ENCODE results near the gene PHF13. TPM values are rescaled to one million over a fixed set of nuclear protein-coding genes. Genes with fewer than 3 reads are reported as not detected.

PHF13 gene
- total and polyA plus RNA-seq, 9 of the 15 experiments (the other 6 are each of a cell fraction or from before 2014, with no cell fraction given), result 1.8 to 36.1 (median 11.7) TPM

DNA sequence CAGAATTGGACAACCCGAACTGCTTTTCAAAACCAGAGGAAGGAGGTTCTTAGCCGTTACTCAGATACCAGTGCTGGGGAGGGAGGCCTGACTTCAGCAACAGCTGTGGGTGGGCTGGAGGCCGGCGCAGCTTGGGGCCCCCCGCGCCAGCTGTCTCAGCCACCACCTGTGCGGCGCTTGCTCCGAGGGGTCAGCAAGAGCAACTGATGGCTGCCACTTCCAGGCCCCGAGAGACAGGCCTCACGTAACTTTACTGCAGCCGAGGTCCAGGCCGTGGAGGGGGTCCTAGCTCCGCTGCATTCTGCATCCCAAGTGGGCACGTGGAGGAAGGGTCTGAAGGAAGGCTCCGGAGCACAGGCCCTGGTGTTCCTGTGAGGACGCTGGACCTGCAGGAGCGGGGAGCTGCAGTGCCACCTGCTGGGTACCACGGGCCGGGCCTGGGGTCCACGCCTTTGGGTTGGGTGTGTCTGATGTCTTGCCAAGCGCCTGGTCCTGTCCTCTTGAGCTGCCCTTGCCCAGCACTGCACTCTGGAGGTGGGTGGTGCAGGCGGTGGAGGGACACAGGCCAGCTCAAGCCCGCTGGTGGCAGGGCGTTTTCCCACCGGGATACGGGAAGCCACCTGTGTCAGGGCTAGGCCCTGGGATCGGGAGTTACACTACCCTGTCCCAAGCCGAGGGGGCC is 21.0 kb downstream of the PHF13 start (continued):
- TF ChIP-seq, protein P1, sequence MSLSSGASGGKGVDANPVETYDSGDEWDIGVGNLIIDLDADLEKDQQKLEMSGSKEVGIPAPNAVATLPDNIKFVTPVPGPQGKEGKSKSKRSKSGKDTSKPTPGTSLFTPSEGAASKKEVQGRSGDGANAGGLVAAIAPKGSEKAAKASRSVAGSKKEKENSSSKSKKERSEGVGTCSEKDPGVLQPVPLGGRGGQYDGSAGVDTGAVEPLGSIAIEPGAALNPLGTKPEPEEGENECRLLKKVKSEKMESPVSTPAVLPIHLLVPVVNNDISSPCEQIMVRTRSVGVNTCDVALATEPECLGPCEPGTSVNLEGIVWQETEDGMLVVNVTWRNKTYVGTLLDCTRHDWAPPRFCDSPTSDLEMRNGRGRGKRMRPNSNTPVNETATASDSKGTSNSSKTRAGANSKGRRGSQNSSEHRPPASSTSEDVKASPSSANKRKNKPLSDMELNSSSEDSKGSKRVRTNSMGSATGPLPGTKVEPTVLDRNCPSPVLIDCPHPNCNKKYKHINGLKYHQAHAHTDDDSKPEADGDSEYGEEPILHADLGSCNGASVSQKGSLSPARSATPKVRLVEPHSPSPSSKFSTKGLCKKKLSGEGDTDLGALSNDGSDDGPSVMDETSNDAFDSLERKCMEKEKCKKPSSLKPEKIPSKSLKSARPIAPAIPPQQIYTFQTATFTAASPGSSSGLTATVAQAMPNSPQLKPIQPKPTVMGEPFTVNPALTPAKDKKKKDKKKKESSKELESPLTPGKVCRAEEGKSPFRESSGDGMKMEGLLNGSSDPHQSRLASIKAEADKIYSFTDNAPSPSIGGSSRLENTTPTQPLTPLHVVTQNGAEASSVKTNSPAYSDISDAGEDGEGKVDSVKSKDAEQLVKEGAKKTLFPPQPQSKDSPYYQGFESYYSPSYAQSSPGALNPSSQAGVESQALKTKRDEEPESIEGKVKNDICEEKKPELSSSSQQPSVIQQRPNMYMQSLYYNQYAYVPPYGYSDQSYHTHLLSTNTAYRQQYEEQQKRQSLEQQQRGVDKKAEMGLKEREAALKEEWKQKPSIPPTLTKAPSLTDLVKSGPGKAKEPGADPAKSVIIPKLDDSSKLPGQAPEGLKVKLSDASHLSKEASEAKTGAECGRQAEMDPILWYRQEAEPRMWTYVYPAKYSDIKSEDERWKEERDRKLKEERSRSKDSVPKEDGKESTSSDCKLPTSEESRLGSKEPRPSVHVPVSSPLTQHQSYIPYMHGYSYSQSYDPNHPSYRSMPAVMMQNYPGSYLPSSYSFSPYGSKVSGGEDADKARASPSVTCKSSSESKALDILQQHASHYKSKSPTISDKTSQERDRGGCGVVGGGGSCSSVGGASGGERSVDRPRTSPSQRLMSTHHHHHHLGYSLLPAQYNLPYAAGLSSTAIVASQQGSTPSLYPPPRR (CRISPR knock-in tag; IDR thresholded peaks at IDR 0.05; ENCODE audit: borderline replicate concordance), result no peak
- TF ChIP-seq NFYB (IDR thresholded peaks at IDR 0.05; ENCODE audit: extremely low read depth, insufficient read length) (no peak), RUNX1 (IDR thresholded peaks at IDR 0.05; ENCODE audit: low read depth) (no peak), ZNF354B (CRISPR knock-in tag; IDR thresholded peaks at IDR 0.05) (no peak), EGR1 (conservative IDR thresholded peaks at IDR 0.05) (no peak), ZNF699 (CRISPR knock-in tag; IDR thresholded peaks at IDR 0.05; ENCODE audit: insufficient replicate concordance) (no peak), CBX2 (IDR thresholded peaks at IDR 0.05; ENCODE audit: insufficient read depth, low read length, poor library complexity, severe bottlenecking) (no peak), SMC3 (conservative IDR thresholded peaks at IDR 0.05; ENCODE audit: insufficient read depth, low read depth, low read length) (0 out of 2 replicates have a peak, but pooled peaks have one; percentile 30), ZFX (CRISPR knock-in tag; IDR thresholded peaks at IDR 0.05) (0 out of 2 replicates have a peak, but pooled peaks have one; percentile 18), HES1 (IDR thresholded peaks at IDR 0.05; ENCODE audit: low read depth) (no peak), PTRF (tag; IDR thresholded peaks at IDR 0.05) (no peak), ZNF134 (CRISPR knock-in tag; conservative IDR thresholded peaks at IDR 0.05) (no peak), ZNF165 (CRISPR knock-in tag; IDR thresholded peaks at IDR 0.05; ENCODE audit: borderline replicate concordance) (no peak), THAP12 (CRISPR knock-in tag; IDR thresholded peaks at IDR 0.05) (no peak), XRCC4 (IDR thresholded peaks at IDR 0.05; ENCODE audit: extremely low read depth, insufficient read depth, insufficient read length) (no peak), POLR2G (IDR thresholded peaks at IDR 0.05; ENCODE audit: low read depth, low read length) (peak; percentile 79), RNF2 (IDR thresholded peaks at IDR 0.05) (no peak), SNRNP70 (optimal IDR thresholded peaks at IDR 0.05; ENCODE audit: low read depth, low read length) (no peak), ZNF146 (CRISPR knock-in tag; IDR thresholded peaks at IDR 0.05; ENCODE audit: unreplicated experiment) (no peak), ZNF436 (CRISPR knock-in tag; IDR thresholded peaks at IDR 0.05) (no peak), PRMT5 (CRISPR knock-in tag; IDR thresholded peaks at IDR 0.05) (no peak), ARID2 (IDR thresholded peaks at IDR 0.05) (peak; percentile 13; the same call in 1 of the 2 replicates), MCM2 (IDR thresholded peaks at IDR 0.05; ENCODE audit: low read depth) (no peak)

Measured in K562 (cell line).